NCI-H2081 treated with DMSO at 0.1 percent for 48 hours (cell line): ENCODE results near the gene CTIF.

Source experiments
- DNase-seq: peaks from one replicate; lab custom pipeline; 2025; lab: John Stamatoyannopoulos, UW

CTIF gene

DNA sequence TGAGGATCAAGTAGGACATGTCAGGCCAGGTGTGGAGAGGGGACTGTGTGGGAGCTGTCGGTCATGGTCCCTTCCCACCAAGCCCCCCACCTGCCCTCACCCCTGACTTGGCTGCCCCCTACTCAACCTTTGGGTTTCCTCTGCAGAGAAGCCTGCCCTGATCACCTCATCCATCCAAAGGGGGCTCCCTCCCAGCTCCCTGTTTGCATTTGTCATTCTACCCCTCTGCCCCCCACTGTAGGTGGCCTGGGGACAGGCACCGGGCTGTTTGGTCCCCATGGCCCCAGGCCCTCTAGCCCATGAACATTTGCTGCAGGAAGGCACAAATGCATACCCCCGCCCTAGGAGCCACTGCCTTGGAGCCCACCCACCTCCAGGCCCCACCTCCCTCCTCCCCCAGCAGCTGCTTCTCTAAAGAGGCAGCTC is 296.9 kb downstream of the CTIF start:
- no peak for DNase-seq

DNA sequence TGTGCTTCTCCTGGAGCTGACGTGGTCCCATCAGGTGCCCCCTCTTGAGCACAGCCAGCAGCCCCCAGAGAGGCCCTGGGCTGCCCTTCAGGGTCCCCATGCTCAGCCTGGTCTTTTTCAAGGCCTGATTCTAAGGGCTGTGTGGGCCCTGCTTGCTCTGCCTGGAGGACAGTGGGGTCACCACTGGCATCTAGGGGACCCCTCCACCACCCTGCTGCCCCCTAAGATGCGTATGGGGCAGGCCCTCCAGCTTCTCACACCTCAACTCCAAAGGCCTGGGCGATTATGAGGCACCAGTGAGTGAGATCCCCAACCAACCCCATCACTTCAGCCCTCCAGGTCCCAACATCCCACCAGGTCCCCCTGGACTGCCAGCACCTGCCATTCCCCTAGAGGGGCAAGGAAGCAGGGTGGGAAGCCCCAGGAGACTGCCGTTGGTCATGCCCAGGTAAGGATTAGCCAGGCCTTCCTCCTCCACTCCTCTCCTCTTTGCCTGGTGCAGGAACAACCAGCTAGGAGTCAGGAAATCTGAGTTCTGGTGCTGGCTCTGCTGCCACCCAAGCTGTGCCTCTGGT is 297.5 kb downstream of the CTIF start:
- no peak for DNase-seq

DNA sequence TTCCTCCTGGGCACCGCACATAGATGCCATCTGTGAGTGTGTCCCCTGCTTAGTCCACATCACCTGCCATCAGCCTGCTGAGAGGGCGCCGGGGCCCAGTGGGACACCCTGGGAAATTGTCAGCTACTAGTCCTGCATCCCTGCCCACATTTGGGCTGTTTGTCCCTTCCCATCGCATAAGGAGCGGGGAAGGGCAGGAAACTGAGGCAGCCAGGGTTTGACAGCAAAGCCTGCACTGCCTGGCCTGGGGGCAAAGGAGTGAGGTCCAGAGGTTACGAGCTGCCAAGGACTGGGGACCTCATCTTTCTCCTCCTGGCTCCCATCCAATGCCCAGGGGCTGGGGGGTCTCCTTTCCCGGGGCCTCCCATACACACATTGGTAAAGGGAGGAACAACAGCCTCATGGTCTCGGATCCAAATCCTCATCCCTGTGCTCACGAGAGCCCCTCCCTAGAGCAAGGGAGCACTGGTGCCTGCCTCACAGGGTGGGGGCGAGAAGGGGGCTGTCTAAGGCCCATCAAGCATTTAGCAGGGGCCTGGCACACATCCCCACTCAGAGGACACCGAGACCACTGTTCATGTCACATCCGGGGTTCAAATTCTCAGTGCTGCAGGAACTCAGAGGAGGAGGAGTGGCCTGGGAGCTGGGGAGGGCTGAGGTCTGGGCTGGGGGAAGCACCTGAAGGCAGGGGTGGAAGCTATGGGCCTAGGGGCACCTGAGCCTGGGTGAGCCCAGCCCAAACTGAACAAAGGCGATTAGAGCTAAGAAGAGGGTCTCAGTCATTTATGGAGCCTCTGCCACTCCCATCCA is 298.2 kb downstream of the CTIF start:
- DNase-seq: no peak

DNA sequence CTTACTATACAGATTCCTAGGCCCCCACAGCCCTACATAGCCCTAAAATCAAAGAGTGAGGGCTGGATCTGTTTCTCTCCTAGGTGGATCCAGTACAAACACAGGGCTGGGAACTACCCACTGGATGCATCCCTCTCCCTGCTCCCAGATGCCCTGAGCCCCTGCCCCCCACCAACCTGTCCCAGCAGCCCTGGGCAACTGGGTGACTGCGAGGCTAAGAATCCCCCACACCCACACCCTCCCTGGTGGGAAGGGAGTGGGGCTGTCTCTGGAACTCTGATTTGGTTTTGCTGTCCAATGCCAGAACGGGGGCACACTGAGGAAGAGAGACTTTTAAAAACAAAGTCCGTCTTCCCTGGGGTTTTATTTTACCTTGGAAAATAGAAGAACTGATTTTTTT is 298.8 kb downstream of the CTIF start:
- no peak for DNase-seq

DNA sequence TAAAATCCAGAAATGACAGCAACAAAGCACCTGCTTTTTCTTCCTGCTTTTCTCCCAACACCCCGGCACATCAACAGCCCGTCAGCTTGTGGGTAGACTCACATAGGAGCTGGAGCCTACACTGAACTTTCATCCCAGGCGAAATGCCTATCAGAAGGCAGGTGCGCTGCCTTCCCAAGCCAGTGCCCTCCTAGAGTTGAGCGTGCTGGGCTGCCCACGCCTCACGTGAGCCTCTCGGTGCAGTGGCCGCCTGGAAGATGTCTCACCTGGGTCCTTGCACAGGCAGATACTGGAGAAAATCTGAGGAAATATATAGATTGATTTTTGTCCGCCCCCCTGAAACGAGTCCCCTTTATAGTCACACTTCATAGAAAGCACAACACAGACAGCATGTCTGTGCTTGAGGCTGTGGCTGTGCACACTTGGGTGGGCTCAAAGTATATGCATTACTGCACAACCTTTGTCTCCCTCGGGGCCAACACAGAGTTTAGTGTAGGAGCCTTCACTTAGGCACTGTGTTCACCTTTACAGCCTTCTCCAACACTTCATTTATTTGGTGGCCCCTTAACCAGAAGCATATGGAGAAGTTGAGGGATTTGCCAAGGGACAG is 299.4 kb downstream of the CTIF start:
- DNase-seq: no peak

DNA sequence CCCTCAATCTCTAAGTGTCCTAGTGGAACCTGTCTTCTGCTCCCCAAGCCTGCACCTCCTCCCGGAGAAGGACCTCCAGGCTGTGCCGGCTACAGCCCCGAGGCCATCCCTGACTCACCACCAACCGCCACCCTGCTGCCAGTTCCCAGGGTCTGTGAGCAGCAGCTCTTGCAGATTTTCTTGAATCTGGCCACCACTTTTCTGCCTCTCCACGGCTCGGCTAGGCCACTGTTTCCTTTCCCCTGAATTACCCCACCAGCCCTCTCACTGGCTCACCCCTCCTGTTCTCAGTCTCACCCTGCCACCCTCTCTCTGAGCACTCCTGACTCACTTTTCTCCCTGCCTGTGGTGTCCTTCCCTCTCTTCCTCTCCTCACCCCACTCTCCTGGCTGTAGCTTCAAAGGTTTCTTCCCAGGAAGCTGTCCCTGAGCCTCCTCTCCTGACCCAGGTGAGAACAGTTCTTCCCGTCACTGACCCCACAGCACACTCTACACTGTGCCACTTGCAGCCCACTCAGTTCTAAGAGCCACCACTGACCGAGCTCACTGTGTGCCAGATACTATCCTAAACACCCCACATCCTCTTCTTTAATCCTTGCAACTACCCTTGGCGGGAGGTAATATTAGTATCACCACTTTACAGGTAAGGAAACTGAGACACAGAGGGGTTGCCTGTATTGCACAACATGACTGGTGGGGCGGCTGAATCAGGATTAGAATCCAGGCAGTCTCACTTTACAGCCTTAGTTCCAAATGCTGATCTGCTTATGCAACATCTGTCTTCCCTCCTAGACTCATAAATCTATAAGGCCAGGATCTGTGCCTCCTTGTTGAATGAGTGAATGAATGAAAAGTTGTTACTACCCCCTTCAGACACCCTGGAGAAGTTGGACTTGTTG is 300.3 kb downstream of the CTIF start:
- no peak for DNase-seq

DNA sequence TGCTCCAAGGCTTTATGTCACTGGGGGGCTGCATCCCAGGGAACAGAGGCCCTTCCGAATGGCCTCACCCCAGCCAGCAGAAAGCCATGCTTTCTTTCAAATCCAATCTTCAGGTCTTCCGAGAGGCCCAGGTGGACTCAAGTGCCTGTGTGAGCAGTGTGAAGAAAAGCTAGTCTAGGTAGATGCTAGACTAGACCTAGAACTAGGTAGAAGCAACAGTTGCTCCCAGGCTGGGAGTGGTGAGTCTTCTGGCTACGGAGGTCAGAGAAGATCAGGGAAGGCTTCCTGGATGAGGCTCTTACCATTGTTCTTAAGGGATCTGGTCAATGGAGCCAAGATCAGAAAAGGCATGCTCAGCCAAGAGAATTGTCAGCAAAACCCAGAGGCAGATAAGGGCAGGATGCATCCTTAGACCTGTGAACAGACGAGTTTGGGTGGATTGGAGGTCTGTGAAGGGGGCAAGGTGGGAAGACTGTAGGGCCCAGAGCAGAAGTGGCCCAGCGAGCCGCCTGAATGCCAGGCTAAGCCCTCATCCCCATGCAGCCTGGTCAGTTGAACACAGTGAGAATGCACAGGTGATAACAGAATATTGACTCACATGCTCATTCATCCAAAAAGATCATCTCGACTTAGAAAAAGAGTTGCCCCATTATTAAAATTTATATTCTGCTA is 301.1 kb downstream of the CTIF start:
- no peak for DNase-seq

DNA sequence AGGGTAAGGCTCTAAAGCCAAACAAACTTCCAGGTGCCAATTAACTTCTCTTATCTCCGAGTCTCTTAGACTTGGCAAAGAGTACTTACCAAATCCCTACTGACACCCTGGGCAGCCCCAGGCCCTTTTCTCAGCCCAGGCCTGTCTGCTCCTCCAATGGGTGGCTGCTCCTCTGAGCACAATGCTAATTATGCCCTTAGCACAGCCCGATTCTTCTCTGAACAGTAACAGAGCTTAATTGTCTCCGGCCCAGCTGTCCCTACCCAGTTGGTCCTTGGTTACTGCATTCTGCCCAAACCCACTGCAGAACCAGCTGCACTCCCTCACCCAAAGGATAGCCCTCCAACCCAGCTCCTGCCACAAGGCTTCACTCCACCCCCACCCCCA is 301.7 kb downstream of the CTIF start:
- no peak for DNase-seq

DNA sequence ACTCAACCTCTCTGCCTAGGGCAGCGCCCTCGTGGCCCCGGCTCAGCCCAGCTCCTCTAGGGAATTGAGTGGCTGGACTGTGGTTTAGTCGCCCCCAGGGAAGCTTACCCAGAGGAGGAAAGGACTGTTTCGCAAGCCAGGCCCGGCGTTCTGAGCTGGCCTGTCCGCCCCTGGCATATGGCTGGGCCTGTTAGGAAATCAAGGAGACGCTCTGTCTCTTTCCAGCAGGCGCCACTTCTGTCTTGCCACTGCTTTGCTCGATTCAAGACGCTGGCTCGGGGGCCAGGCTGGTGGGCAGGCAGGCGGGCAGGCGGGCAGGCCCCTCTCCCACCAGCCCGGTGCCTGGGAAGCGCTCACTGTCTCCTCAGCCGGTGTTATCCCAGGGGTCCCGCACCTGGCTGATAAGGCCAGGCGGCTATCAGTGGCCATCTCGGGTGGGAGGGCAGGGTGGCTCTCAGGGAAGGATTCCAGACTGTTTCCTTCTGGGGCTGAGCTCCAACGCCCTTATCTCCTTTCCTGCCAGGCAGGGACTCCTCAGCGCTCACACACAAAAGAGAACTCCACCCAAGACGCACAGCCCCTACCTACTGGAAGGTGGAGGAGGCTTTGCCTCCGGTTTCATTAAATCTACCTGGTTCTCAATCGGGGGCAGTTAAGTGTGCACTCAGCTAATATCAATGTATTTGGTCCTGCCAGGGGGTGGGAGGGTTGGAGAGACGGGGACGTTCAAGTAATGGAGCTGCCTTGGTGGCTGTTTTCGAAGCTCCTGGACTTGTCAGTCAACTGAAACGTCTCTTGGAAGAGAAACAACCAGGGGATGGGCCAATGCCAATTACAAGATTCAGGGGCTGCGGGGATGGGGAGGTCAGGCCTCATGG is 302.8 kb downstream of the CTIF start:
- DNase-seq: no peak

DNA sequence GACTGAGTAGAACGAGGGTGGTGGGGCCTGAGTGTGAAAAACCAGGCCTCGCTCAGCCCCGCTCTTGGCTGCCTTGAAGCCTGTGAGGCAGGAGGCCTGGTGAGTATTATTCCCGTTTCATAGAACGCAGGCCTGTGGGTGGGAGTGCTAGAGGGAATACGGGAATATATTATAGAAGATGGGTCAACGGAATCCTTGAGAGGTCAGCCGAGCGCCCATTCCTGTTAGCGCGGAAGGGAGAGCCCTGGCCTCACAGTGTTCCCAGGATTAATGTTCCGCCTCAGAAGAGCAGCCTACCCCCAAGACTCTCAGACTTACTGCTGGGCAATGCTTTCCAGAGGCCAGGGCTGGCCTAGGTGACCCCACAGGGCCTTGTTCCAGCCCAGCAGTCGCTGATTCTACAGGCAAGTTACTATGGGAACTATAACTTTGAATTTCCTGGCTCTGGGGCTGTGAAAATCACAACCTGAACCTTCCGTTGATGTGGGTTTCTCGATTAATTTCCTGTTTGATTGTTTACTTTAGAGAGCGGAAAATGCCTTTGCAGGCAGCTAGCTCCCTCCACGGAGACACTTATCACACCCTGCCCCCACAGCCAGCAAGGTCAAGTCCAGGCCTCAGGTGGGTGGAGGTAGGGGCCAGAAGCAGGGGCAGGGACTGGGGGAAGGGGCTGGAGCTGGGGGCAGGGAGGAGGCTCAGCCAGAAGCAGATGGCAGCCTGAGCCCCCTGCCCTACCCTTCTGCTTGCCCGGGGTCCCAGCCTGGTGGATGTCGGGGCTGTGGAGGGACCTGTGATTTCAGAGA is 303.6 kb downstream of the CTIF start:
- DNase-seq: no peak

DNA sequence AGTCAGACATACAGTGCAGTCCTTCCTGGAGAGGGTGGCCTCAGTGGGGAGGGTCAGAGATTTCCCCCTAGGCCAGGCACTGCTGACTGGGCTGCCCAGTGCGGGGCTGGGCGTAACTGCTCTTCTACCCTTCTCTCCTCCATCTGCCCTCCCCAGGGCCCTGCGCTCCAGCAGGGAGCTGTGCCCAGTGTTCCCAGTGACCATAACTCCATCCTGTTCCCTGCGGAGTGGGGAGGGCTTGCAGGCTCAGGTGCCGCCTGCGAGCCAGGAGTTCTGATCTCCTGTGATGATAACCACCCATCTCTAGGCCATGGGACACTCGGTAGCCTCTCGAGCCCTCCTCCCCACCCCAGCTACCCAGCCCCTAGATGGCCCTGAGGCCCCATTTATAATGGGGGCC is 304.3 kb downstream of the CTIF start:
- DNase-seq: no peak

DNA sequence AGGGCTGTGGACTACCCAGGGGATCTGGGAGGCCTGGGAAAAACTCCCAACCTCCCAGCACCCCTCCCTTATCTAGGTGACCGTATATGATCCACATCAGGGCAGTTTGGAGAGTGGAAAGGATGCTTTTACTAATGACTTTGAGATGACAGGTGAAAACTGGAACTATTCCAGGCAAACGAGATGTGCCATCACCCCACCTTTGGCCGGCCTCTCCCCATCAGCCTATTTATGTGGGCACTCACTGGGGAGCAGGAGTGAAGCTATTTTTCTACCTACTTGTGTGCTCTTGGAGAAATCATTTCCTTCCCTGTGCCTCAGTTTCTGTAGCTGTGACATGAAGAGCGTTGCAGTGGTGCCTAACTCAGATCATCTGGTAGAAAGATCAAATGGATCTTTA is 304.8 kb downstream of the CTIF start:
- no peak for DNase-seq

DNA sequence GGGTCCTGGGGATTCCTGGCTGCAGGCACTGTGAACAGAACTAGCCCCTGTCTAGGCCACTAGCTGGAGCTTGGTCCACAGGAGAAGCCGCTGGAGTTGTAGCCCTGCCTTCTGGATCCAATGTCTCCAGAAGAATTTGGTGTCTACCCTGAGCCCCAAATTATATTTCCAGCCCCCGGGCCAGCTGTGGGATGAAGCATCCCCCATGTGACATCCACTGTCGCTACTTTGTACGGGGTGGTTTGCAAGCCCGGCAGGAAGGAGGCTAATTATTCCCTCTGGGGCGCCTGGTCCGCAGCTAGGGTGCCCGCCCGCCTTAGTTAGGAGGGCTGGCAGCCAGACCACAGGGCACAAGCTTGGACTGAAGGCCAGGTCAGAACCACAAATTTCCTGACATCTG is 305.4 kb downstream of the CTIF start:
- DNase-seq: no peak

DNA sequence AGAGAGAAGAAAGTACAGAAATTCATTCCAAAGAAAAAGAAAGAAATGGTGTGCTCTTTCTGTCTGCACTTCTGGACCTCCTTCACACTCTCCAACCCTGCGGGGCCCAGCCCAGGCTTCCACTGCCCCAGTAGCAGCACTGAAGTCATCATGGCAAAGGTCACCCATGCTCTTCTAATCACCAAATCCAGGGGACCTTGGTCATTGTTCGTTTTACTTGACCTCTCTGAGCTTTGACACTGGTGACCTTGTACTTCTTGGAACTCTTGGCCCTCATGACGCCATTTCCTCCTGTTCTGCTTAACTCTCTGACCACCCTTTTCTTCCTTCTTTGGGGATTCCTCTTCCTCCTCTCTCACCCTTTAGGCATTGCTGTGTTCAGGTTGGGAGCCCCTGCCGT is 306.3 kb downstream of the CTIF start:
- DNase-seq: no peak

DNA sequence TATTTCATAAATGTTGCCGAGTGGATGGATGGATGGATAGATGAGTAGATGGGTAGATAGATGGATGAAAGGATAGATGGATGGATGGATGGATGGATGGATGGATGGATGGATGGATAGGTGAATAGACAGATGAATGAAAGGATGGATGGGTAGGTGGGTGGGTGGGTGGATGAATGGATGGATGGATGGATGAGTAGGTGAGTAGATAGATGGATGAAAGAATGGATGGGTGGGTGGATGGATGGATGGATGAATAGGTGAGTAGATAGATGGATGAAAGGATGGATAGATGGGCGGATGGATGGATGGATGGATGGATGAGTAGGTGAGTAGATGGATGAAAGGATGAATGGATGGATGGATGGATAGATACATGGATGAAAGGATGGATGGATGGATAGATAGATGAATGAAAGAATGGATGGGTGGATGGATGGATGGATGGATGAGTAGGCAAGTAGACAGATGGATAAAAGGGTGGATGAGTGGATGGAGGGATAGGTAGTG is 307.6 kb downstream of the CTIF start:
- DNase-seq: no peak

DNA sequence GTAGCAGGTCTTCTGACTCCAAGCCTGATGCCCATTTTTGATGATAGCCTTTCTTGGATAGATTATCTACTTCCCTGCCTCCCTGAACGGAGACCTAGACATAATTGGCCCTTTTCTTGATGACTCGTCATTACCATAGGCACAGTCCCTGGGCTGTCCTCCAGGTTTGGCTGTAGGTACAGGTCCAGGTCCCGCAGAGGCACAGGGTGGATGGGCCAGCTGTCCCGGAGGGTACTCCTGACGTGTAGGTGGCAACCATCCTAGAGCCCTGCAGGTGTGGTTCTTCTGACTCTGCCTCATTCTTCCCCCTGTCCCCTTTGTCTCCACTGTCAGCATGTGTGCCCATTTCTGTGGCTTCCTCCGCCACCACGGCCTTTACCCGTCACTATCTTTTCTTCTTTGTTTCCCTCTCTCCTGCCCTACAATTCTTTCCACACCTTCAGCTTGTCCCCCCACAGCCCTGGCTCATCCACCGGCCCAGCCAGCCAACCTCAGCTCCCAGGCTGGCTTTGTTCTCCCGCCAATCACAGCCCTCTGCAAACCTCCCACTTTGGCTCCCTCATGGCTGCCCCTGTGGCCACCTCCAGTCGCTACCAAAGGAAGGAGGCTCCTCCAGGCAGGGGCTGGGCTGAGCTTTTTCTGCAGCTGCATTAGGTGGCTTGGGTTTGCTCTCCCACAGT is 309.1 kb downstream of the CTIF start:
- DNase-seq: no peak

DNA sequence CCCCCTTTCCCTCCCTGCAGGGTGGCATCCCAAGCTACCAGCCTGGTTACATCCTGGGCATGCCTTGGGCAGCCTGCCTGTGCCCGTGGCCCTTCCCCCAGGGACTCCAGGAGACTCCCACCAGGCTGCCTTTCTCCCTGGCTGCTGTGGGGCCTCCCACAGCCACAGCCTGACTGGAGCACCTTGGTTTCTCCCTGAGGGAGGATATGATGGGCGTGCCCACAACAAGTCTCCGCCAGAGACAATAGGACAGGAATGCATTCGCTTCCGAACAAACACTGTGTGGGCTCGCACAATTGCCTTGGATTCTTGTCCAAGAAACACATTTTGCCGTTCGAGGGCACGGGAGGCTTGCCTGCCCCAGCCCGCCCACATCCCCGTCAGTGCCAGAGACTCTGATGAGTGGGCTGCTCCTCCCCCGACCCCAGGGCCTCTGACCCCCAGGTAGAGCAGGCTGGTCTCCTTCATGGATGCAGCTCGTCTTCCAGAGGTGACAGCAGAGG is 309.9 kb downstream of the CTIF start:
- DNase-seq: no peak

DNA sequence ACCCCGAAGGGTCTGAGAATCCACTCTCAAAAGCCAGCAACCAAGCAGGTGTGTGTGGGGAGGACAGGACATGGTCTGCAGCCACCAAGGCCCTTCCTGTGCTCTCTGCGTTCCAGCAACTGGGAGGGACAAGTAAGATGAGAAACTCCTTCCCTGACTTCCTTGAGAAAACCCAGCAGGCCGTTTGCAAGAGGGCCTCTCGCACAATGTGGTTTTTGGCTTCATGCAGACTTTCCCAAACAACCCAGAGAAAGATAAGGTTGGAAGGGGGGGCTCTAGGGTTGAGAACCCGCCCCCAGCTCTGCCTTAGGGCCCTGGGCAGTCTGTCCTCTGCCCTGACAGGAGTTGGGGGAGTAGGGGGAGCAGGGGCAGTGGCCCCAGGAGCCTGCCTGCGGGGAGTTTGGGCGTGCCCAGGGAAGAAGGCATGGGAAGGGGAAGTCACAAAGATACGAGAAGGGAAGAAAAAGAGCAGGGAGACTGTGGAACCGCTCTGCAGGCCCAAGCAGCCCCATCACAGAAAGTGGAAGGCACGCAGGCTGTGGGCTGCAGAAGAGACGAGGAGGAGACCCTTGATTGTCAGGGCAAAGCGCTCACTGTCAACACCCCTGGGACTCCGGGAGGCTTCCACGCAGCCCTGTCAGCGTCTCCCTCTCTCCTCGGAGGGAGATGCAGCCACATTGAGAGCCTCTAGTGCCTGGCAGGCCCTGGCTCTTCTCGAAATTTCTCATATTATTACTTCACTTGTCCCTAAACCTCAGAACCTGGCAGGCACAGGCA is 312.2 kb downstream of the CTIF start:
- DNase-seq: no peak
